ENCODE data around the gene CRYBA1.

Gene CRYBA1

GRCh38 chr17:29255926-29256522 is 9.4 kb downstream of the CRYBA1 start:
- H3F3A ChIP-seq (ENCODE audit: insufficient read depth, low read length): peaks cover 28% of the 10 kb centered on the region
- H3K27me3 ChIP-seq (replicated peaks; ENCODE audit: insufficient read depth, low read length): no peaks in the 10 kb centered on the region
- DNase-seq: no peak
- no peaks in the 10 kb centered on the region for H3K9me2 ChIP-seq (replicated peaks; ENCODE audit: insufficient read depth, low read length)
- no peak overlapping the region for H2AFZ ChIP-seq (ENCODE audit: low read length)
- H3K36me3 ChIP-seq (replicated peaks; ENCODE audit: insufficient read depth, low read length): peaks cover 4% of the 10 kb centered on the region; the same call in 1 of the 2 replicates
- no peaks in the 10 kb centered on the region for H3K4me1 ChIP-seq (ENCODE audit: low read length)
- no peak overlapping the region for H3K4me3 ChIP-seq (ENCODE audit: low read length)
- H3K79me2 ChIP-seq (ENCODE audit: low read length): peaks cover 22% of the 10 kb centered on the region
- H3K4me2 ChIP-seq (ENCODE audit: low read depth, low read length): no peak overlapping the region
- H3K27ac ChIP-seq (ENCODE audit: low read length): no peak overlapping the region
- no peak overlapping the region for H3K9ac ChIP-seq (ENCODE audit: low read length)
- H4K20me1 ChIP-seq (ENCODE audit: insufficient read depth, low read length): peaks cover 9% of the 10 kb centered on the region; the same call in 1 of the 2 replicates
- H3K9me3 ChIP-seq (replicated peaks; ENCODE audit: insufficient read depth, low read length): no peaks in the 10 kb centered on the region
- TF ChIP-seq CTCF (IDR thresholded peaks at IDR 0.05; ENCODE audit: low read length) (no peak), EZH2phosphoT487 (IDR thresholded peaks at IDR 0.05; ENCODE audit: low read length) (no peak), EZH2 (optimal IDR thresholded peaks at IDR 0.05; ENCODE audit: low read depth, low read length) (no peak)

GRCh38 chr17:29256735-29257466 is 10.2 kb downstream of the CRYBA1 start:
- H3K27me3 ChIP-seq (replicated peaks; ENCODE audit: insufficient read depth, low read length): no peaks in the 10 kb centered on the region
- H3K4me2 ChIP-seq (ENCODE audit: low read depth, low read length): no peak overlapping the region
- no peak overlapping the region for H2AFZ ChIP-seq (ENCODE audit: low read length)
- H3K9me3 ChIP-seq (replicated peaks; ENCODE audit: insufficient read depth, low read length): no peaks in the 10 kb centered on the region
- H3K4me1 ChIP-seq (ENCODE audit: low read length): no peaks in the 10 kb centered on the region
- no peak overlapping the region for H3K4me3 ChIP-seq (ENCODE audit: low read length)
- no peak overlapping the region for H3K27ac ChIP-seq (ENCODE audit: low read length)
- peaks cover 4% of the 10 kb centered on the region; the same call in 1 of the 2 replicates for H3K36me3 ChIP-seq (replicated peaks; ENCODE audit: insufficient read depth, low read length)
- peaks cover 23% of the 10 kb centered on the region for H3F3A ChIP-seq (ENCODE audit: insufficient read depth, low read length)
- H3K79me2 ChIP-seq (ENCODE audit: low read length): peaks cover 31% of the 10 kb centered on the region
- no peak for DNase-seq
- TF ChIP-seq CTCF (IDR thresholded peaks at IDR 0.05; ENCODE audit: low read length) (no peak), EZH2phosphoT487 (IDR thresholded peaks at IDR 0.05; ENCODE audit: low read length) (no peak), EZH2 (optimal IDR thresholded peaks at IDR 0.05; ENCODE audit: low read depth, low read length) (no peak)
- H3K9ac ChIP-seq (ENCODE audit: low read length): no peak overlapping the region
- peaks cover 13% of the 10 kb centered on the region; the same call in 1 of the 2 replicates for H4K20me1 ChIP-seq (ENCODE audit: insufficient read depth, low read length)
- H3K9me2 ChIP-seq (replicated peaks; ENCODE audit: insufficient read depth, low read length): no peaks in the 10 kb centered on the region

- no peaks in the 10 kb centered on the region for H3K4me1 ChIP-seq (ENCODE audit: low read length)
- H3K27me3 ChIP-seq (replicated peaks; ENCODE audit: insufficient read depth, low read length): no peaks in the 10 kb centered on the region
- H3K36me3 ChIP-seq (replicated peaks; ENCODE audit: insufficient read depth, low read length): peaks cover 5% of the 10 kb centered on the region; the same call in 1 of the 2 replicates
- H3K4me2 ChIP-seq (ENCODE audit: low read depth, low read length): no peak overlapping the region
- H3K4me3 ChIP-seq (ENCODE audit: low read length): no peak overlapping the region
- H4K20me1 ChIP-seq (ENCODE audit: insufficient read depth, low read length): peaks cover 15% of the 10 kb centered on the region; the same call in 1 of the 2 replicates
- no peaks in the 10 kb centered on the region for H3K9me2 ChIP-seq (replicated peaks; ENCODE audit: insufficient read depth, low read length)
- TF ChIP-seq CTCF (IDR thresholded peaks at IDR 0.05; ENCODE audit: low read length) (no peak), EZH2 (optimal IDR thresholded peaks at IDR 0.05; ENCODE audit: low read depth, low read length) (no peak), EZH2phosphoT487 (IDR thresholded peaks at IDR 0.05; ENCODE audit: low read length) (no peak)
- H3K9ac ChIP-seq (ENCODE audit: low read length): no peak overlapping the region
- peaks cover 34% of the 10 kb centered on the region for H3K79me2 ChIP-seq (ENCODE audit: low read length)
- H3K27ac ChIP-seq (ENCODE audit: low read length): no peak overlapping the region
- no peaks in the 10 kb centered on the region for H3K9me3 ChIP-seq (replicated peaks; ENCODE audit: insufficient read depth, low read length)
- no peak for DNase-seq
- no peak overlapping the region for H2AFZ ChIP-seq (ENCODE audit: low read length)
- H3F3A ChIP-seq (ENCODE audit: insufficient read depth, low read length): peaks cover 21% of the 10 kb centered on the region
Observed at GRCh38 chr17:29257756-29258155, 11.1 kb downstream of the CRYBA1 start.
